ENCODE results near the gene ZNF511. TPM values are rescaled to one million over a fixed set of nuclear protein-coding genes. Genes with fewer than 3 reads are reported as not detected.

The ZNF511 gene
- total and polyA plus RNA-seq, 9 of the 15 experiments (the other 6 are each of a cell fraction or from before 2014, with no cell fraction given), result 0.61 to 69.3 (median 40.1) TPM

GRCh38 chr10:133335246-133336117 is 26.8 kb downstream of the ZNF511 start (continued):
- peak; percentile 29; the same call in 1 of the 2 replicates for TF ChIP-seq VEZF1 (CRISPR knock-in tag; IDR thresholded peaks at IDR 0.05)
- no peak for TF ChIP-seq GTF2B (IDR thresholded peaks at IDR 0.05; ENCODE audit: extremely low read depth, insufficient read length)
- peak; percentile 56; the same call in 1 of the 2 replicates for TF ChIP-seq BMI1 (IDR thresholded peaks at IDR 0.05; ENCODE audit: low read length)
- TF ChIP-seq ZFP1 (CRISPR knock-in tag; IDR thresholded peaks at IDR 0.05), result no peak
- peak; percentile 70; the same call in 1 of the 2 replicates for TF ChIP-seq ZNF740 (CRISPR knock-in tag; IDR thresholded peaks at IDR 0.05)
- no peak for TF ChIP-seq ZNF740 (tag; IDR thresholded peaks at IDR 0.05)
- peak; percentile 83 for TF ChIP-seq EGR1 (conservative IDR thresholded peaks at IDR 0.05)
- peak; percentile 10; the same call in 1 of the 2 replicates for TF ChIP-seq NFIC (IDR thresholded peaks at IDR 0.05)

Measured in K562 (cell line).